Measurements from ENCODE around the gene TNFAIP8L1.

The TNFAIP8L1 gene

DNA sequence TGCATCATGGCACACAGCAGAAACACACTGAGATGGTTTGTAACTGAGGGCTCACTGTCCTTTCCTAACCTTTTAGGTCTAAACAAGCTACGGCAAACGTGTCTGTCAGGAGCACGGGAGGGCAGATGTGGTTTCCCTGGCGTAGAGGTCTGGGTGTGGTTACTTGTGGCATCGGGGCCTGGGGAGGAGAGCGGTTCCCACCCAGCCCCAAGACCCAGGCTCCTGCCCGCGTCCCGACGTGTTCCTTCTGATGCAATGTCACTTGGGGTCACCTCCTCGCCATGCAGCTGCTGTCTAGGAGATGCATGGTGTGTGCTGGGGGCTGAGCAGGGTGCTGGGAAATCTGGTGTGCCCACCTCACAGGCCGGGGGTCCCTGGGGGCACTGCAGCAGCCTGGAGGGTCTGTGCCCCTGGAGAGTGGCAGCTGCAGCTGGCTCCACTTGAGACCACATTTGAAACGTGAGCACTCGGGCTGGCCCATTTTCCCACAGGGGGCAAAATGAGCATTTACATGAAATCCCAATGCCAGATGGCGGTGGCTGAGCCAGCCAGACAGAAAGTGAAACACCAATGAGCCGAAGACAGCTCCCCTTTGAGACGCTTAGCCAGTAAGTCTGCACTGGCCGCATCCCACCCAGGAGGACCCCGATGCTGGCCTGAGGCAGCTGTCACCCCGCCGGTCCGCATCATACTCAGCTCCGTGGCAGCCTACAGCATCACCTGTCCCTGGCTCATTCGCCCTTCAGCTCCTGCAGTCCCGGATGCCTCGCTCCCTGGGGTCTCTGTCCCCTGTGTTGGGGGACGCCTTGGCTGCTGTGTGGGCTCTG is 53.1 kb downstream of the TNFAIP8L1 start:
- TF ChIP-seq, protein P1, sequence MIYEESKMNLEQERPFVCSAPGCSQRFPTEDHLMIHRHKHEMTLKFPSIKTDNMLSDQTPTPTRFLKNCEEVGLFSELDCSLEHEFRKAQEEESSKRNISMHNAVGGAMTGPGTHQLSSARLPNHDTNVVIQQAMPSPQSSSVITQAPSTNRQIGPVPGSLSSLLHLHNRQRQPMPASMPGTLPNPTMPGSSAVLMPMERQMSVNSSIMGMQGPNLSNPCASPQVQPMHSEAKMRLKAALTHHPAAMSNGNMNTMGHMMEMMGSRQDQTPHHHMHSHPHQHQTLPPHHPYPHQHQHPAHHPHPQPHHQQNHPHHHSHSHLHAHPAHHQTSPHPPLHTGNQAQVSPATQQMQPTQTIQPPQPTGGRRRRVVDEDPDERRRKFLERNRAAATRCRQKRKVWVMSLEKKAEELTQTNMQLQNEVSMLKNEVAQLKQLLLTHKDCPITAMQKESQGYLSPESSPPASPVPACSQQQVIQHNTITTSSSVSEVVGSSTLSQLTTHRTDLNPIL (CRISPR knock-in tag; IDR thresholded peaks at IDR 0.05; ENCODE audit: low read depth), result no peak
- TF ChIP-seq ZC3H10 (CRISPR knock-in tag; IDR thresholded peaks at IDR 0.05) (no peak), ISL1 (CRISPR knock-in tag; IDR thresholded peaks at IDR 0.05) (no peak)
- ATAC-seq, result no peak

DNA sequence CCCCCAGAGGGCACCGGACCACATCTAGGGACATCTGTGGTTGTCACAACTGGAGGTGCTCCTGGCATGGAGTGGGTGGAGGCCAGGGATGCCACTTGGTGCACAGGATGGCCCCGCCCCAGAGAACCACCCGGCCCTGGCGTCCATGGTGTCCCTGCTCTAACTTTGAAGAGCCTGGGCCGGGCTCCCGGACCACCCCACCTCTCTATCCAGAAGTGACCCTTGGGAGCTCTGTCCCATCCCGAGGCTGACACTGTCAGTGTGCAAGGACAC is 53.7 kb downstream of the TNFAIP8L1 start:
- TF ChIP-seq, protein P1 (CRISPR knock-in tag; IDR thresholded peaks at IDR 0.05; ENCODE audit: low read depth), result no peak
- no peak for TF ChIP-seq ESRRG (CRISPR knock-in tag; IDR thresholded peaks at IDR 0.05)
- no peak for TF ChIP-seq ZNF565 (CRISPR knock-in tag; conservative IDR thresholded peaks at IDR 0.05; ENCODE audit: low read depth)
- TF ChIP-seq ZNF8 (CRISPR knock-in tag; IDR thresholded peaks at IDR 0.05), result no peak
- no peak for TF ChIP-seq ZC3H10 (CRISPR knock-in tag; IDR thresholded peaks at IDR 0.05)
- no peak for TF ChIP-seq OSR1 (CRISPR knock-in tag; IDR thresholded peaks at IDR 0.05)
- TF ChIP-seq PPARA (CRISPR knock-in tag; IDR thresholded peaks at IDR 0.05; ENCODE audit: borderline replicate concordance), result no peak
- ATAC-seq, result no peak

DNA sequence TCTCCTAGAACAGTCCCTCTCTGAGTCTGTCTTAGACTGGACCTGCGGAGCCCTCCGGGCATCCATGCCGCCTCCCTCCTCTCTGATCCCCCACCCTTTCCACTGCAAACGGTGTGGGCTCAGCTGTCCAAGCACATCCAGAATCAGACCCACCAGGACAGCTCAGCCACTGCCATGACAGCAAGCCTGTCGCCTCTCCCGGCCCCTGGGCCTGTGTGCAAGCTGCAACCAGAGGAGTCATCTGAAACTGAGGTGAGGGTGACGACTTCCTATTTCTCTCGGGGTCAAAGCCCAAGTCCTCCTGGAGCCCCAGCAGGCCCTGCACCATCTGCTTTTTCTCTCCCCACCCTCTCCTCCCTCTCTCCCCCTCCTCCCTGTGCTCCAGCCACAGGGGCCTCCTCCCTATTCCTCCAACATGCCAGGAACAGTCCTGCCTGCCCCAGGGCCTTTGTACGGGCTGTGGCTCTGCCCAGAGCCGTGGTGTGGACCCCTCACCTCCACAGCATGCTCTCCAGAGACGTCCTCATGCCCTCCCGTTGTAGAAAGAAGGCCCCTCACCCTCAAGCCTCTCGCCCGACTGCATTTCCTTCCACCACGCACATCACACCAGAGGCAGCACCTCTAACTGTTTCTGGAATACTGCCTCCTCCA is 54.3 kb downstream of the TNFAIP8L1 start:
- no peak for ATAC-seq
- no peak for TF ChIP-seq TOX (CRISPR knock-in tag; IDR thresholded peaks at IDR 0.05; ENCODE audit: borderline replicate concordance)

DNA sequence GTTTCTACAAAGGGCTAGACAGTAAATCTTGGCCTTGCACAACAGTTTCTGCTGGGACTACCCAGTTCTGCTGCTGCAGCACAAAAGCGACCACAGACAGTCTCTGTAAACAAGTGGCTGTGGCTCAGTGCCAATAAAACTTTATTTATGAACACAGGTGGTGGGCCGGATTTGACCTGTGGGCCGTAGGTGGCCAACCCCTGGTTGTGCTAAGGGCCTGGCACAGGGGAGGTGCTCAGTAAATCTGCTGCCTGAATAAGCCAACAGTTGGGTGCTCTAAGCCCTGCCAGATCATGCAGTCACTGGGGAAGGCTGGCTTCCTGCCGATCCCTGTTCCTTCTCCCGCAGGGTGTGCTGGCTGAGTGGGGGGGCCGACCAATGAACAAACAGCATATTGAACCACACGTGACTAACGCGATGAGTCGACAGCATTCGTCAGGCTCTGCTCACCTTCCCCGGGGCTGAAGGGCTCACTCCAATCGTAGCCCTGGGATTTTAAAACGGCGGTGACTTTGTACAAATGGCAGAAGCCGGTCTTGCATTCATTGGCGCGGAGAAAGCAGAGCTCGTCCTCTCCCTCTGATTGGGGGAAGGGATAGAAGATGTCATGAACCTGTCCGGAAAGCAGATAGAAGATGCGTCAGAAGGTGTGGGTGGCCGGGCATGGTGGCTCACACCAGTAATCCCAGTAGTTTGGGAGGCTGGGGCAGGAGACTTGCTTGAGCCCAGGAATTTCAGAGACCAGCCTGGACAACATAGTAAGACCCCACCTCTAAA is 55.1 kb downstream of the TNFAIP8L1 start:
- TF ChIP-seq OSR1 (CRISPR knock-in tag; IDR thresholded peaks at IDR 0.05) (no peak), ZNF70 (CRISPR knock-in tag; IDR thresholded peaks at IDR 0.05) (no peak), CSDC2 (CRISPR knock-in tag; IDR thresholded peaks at IDR 0.05) (no peak), BACH2 (CRISPR knock-in tag; IDR thresholded peaks at IDR 0.05; ENCODE audit: borderline replicate concordance) (no peak), RARB (CRISPR knock-in tag; IDR thresholded peaks at IDR 0.05) (no peak)
- TF ChIP-seq, protein P2, sequence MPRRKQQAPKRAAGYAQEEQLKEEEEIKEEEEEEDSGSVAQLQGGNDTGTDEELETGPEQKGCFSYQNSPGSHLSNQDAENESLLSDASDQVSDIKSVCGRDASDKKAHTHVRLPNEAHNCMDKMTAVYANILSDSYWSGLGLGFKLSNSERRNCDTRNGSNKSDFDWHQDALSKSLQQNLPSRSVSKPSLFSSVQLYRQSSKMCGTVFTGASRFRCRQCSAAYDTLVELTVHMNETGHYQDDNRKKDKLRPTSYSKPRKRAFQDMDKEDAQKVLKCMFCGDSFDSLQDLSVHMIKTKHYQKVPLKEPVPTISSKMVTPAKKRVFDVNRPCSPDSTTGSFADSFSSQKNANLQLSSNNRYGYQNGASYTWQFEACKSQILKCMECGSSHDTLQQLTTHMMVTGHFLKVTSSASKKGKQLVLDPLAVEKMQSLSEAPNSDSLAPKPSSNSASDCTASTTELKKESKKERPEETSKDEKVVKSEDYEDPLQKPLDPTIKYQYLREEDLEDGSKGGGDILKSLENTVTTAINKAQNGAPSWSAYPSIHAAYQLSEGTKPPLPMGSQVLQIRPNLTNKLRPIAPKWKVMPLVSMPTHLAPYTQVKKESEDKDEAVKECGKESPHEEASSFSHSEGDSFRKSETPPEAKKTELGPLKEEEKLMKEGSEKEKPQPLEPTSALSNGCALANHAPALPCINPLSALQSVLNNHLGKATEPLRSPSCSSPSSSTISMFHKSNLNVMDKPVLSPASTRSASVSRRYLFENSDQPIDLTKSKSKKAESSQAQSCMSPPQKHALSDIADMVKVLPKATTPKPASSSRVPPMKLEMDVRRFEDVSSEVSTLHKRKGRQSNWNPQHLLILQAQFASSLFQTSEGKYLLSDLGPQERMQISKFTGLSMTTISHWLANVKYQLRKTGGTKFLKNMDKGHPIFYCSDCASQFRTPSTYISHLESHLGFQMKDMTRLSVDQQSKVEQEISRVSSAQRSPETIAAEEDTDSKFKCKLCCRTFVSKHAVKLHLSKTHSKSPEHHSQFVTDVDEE (CRISPR knock-in tag; IDR thresholded peaks at IDR 0.05), result no peak
- peak; percentile 71 for ATAC-seq

DNA sequence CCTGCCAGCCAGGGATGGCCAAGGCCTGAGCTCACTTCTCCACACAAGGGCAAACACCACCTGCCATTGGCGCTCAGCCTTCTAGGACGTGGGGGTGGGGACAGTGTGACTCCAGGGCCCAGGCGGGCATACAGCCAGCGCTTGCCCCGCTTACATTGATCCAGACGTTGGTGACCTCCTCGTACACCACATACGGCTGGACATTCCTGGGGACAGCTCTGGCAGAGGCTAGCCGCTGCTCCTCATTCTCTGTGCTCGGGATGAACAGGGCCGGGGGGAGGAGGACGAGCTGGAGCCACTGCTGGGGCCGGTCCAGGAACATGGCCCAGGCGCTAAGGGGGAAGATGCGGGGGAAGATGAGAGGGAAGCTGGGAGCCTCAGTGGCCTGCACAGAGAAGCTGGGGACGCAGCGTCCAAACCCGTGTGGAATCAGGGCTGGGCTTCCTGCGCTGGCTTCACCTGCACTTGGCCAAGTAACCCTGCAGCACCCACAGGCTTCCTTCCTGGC is 56.0 kb downstream of the TNFAIP8L1 start:
- ATAC-seq, result no peak
- no peak for TF ChIP-seq ZFP3 (CRISPR knock-in tag; IDR thresholded peaks at IDR 0.05)
- TF ChIP-seq ESRRG (CRISPR knock-in tag; IDR thresholded peaks at IDR 0.05), result no peak
- TF ChIP-seq SNAI2 (CRISPR knock-in tag; IDR thresholded peaks at IDR 0.05), result no peak
- TF ChIP-seq, protein P1 (CRISPR knock-in tag; IDR thresholded peaks at IDR 0.05; ENCODE audit: low read depth), result no peak
- TF ChIP-seq, protein P3, sequence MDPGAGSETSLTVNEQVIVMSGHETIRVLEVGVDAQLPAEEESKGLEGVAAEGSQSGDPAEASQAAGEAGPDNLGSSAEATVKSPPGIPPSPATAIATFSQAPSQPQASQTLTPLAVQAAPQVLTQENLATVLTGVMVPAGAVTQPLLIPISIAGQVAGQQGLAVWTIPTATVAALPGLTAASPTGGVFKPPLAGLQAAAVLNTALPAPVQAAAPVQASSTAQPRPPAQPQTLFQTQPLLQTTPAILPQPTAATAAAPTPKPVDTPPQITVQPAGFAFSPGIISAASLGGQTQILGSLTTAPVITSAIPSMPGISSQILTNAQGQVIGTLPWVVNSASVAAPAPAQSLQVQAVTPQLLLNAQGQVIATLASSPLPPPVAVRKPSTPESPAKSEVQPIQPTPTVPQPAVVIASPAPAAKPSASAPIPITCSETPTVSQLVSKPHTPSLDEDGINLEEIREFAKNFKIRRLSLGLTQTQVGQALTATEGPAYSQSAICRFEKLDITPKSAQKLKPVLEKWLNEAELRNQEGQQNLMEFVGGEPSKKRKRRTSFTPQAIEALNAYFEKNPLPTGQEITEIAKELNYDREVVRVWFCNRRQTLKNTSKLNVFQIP (CRISPR knock-in tag; IDR thresholded peaks at IDR 0.05; ENCODE audit: borderline replicate concordance, low read depth), result no peak
- TF ChIP-seq PPARA (CRISPR knock-in tag; IDR thresholded peaks at IDR 0.05; ENCODE audit: borderline replicate concordance), result no peak
- TF ChIP-seq TCF4 (CRISPR knock-in tag; IDR thresholded peaks at IDR 0.05; ENCODE audit: borderline replicate concordance), result no peak
- no peak for TF ChIP-seq RARB (CRISPR knock-in tag; IDR thresholded peaks at IDR 0.05)
- TF ChIP-seq ZNF565 (CRISPR knock-in tag; conservative IDR thresholded peaks at IDR 0.05; ENCODE audit: low read depth), result no peak
- no peak for TF ChIP-seq BACH2 (CRISPR knock-in tag; IDR thresholded peaks at IDR 0.05; ENCODE audit: borderline replicate concordance)
- TF ChIP-seq TOX (CRISPR knock-in tag; IDR thresholded peaks at IDR 0.05; ENCODE audit: borderline replicate concordance), result no peak
- TF ChIP-seq GLIS3 (CRISPR knock-in tag; IDR thresholded peaks at IDR 0.05), result no peak

Measured in SK-N-SH treated with all-trans-retinoic acid at 6 μM for 48 hours (cell line).